Mesodermal cell (in vitro differentiated cells): ENCODE data around the gene ACTN4.

Experiments
- H3K27ac ChIP-seq: 2 replicates; pipeline ENCODE4 v1.7.0; 2013; ENCODE audit warnings: mild to moderate bottlenecking, low read depth, low read length, moderate library complexity; ENCODE audit not compliant: severe bottlenecking
- H3K36me3 ChIP-seq: 2 replicates; pipeline ENCODE4 v1.7.1; 2013; ENCODE audit warnings: mild to moderate bottlenecking, low read length, moderate library complexity; ENCODE audit not compliant: control insufficient read depth, insufficient read depth
- H3K4me1 ChIP-seq: one replicate; pipeline ENCODE4 v1.7.1; 2013; ENCODE audit warnings: mild to moderate bottlenecking, low read length; ENCODE audit not compliant: insufficient read depth, control insufficient read depth, poor library complexity, severe bottlenecking
- H3K4me3 ChIP-seq: 2 replicates; pipeline ENCODE4 v1.7.0; 2013; ENCODE audit warnings: low read length, control low read depth, mild to moderate bottlenecking; ENCODE audit not compliant: insufficient read depth, poor library complexity, severe bottlenecking; ENCODE audit errors: extremely low read depth
- H3K9me3 ChIP-seq: 2 replicates; pipeline ENCODE4 v1.7.1; 2013; ENCODE audit warnings: mild to moderate bottlenecking, low read length, moderate library complexity; ENCODE audit not compliant: control insufficient read depth
- WGBS, 2 experiments: methylation state at CpG; one replicate each; pipeline ENCODE4 v1.1.5; 2013; ENCODE audit warnings: missing lambda C conversion rate in 2 of 2; ENCODE audit not compliant: insufficient coverage in 2 of 2; 5-methylcytosine and 5-hydroxymethylcytosine counted together

The ACTN4 gene

GRCh38 chr19:38706792-38707511 lies 59.5 kb downstream of the ACTN4 start:
- Histone ChIP-seq H3K36me3 (peaks cover 100% of the 10 kb centered on the region), H3K4me3 (no peak overlapping the region), H3K27ac (no peak overlapping the region), H3K9me3 (no peaks in the 10 kb centered on the region), H3K4me1 (peaks cover 4% of the 10 kb centered on the region)
- 91% methylated on average over 15 to 16 of the region's 16 CpGs for WGBS, 2 experiments

GRCh38 chr19:38707512-38708114 lies 60.2 kb downstream of the ACTN4 start:
- 95 to 98% methylated on average over 9 of the region's 10 CpGs for WGBS, 2 experiments
- no peak overlapping the region for H3K27ac ChIP-seq

GRCh38 chr19:38708413-38709024 lies 61.1 kb downstream of the ACTN4 start:
- Histone ChIP-seq H3K36me3 (peaks cover 99% of the 10 kb centered on the region), H3K9me3 (no peaks in the 10 kb centered on the region), H3K4me1 (peaks cover 4% of the 10 kb centered on the region), H3K27ac (no peak overlapping the region), H3K4me3 (no peak overlapping the region)
- WGBS, 2 experiments, result 92 to 94% methylated on average over 6 to 9 of the region's 10 CpGs

More at GRCh38 chr19:38707512-38708114, 60.2 kb downstream of the ACTN4 start:
- Histone ChIP-seq H3K36me3 (peaks cover 99% of the 10 kb centered on the region), H3K9me3 (no peaks in the 10 kb centered on the region), H3K4me1 (peaks cover 4% of the 10 kb centered on the region), H3K4me3 (no peak overlapping the region)

GRCh38 chr19:38709119-38709518 lies 61.7 kb downstream of the ACTN4 start:
- peaks cover 4% of the 10 kb centered on the region for H3K4me1 ChIP-seq
- H3K27ac ChIP-seq, result no peak overlapping the region
- no peaks in the 10 kb centered on the region for H3K9me3 ChIP-seq
- WGBS, 2 experiments, result 94 to 98% methylated on average over 10 of the region's 10 CpGs
- H3K4me3 ChIP-seq, result no peak overlapping the region
- H3K36me3 ChIP-seq, result peaks cover 99% of the 10 kb centered on the region

- H3K36me3 ChIP-seq, result peaks cover 99% of the 10 kb centered on the region
- H3K27ac ChIP-seq, result no peak overlapping the region
- 95% methylated on average over 22 to 24 of the region's 27 CpGs for WGBS, 2 experiments
- no peak overlapping the region for H3K4me3 ChIP-seq
- H3K4me1 ChIP-seq, result peaks cover 4% of the 10 kb centered on the region
- H3K9me3 ChIP-seq, result no peaks in the 10 kb centered on the region
Measured at GRCh38 chr19:38709671-38710415, 62.4 kb downstream of the ACTN4 start.

- Histone ChIP-seq H3K4me1 (peaks cover 4% of the 10 kb centered on the region), H3K9me3 (no peaks in the 10 kb centered on the region), H3K36me3 (peaks cover 99% of the 10 kb centered on the region), H3K4me3 (no peak overlapping the region), H3K27ac (no peak overlapping the region)
- 94 to 96% methylated on average over 2 of the region's 2 CpGs for WGBS, 2 experiments
Measured at GRCh38 chr19:38710416-38710702, 62.9 kb downstream of the ACTN4 start.

- Histone ChIP-seq H3K27ac (peak overlapping the region; percentile 62), H3K4me3 (no peak overlapping the region), H3K36me3 (peaks cover 97% of the 10 kb centered on the region), H3K9me3 (no peaks in the 10 kb centered on the region), H3K4me1 (peaks cover 4% of the 10 kb centered on the region)
- 90 to 92% methylated on average over 22 to 24 of the region's 25 CpGs for WGBS, 2 experiments
Measured at GRCh38 chr19:38710928-38711725, 63.7 kb downstream of the ACTN4 start.

GRCh38 chr19:38711726-38712153 lies 64.3 kb downstream of the ACTN4 start:
- no peak overlapping the region for H3K4me3 ChIP-seq
- peaks cover 4% of the 10 kb centered on the region for H3K4me1 ChIP-seq
- 94 to 96% methylated on average over 11 to 12 of the region's 12 CpGs for WGBS, 2 experiments
- H3K36me3 ChIP-seq, result peaks cover 97% of the 10 kb centered on the region
- no peak overlapping the region for H3K27ac ChIP-seq
- no peaks in the 10 kb centered on the region for H3K9me3 ChIP-seq

- H3K4me1 ChIP-seq, result peaks cover 4% of the 10 kb centered on the region
- no peak overlapping the region for H3K27ac ChIP-seq
- peaks cover 97% of the 10 kb centered on the region for H3K36me3 ChIP-seq
- no peak overlapping the region for H3K4me3 ChIP-seq
- WGBS, 2 experiments, result 88 to 92% methylated on average over 10 to 14 of the region's 15 CpGs
- H3K9me3 ChIP-seq, result no peaks in the 10 kb centered on the region
Measured at GRCh38 chr19:38712161-38712748, 64.8 kb downstream of the ACTN4 start.

- H3K4me1 ChIP-seq, result peaks cover 6% of the 10 kb centered on the region
- no peak overlapping the region for H3K4me3 ChIP-seq
- H3K27ac ChIP-seq, result no peak overlapping the region
- H3K9me3 ChIP-seq, result no peaks in the 10 kb centered on the region
- 96 to 98% methylated on average over 18 to 19 of the region's 19 CpGs for WGBS, 2 experiments
- peaks cover 96% of the 10 kb centered on the region for H3K36me3 ChIP-seq
Measured at GRCh38 chr19:38713227-38713649, 65.8 kb downstream of the ACTN4 start.
